Kidney (tissue), 14 donors: ENCODE measurements around the gene PDGFD. TPM values are rescaled to one million over a fixed set of nuclear protein-coding genes. Genes with fewer than 3 reads are reported as not detected.

Experiments
- DNase-seq, 5 donors: peaks; one replicate each; pipeline ENCODE4 v3.0.0-alpha.2; 2013 to 2020
- FAIRE-seq: peaks from 2 replicates; lab custom pipeline; 2012; peaks lifted over from hg19 to GRCh38; lab: Jason Lieb, UNC
- H3K27ac ChIP-seq, 2 donors: one replicate each; pipeline ENCODE4 v1.7.0; 2013; ENCODE audit warnings: low read depth in 2 of 2, low read length in 2 of 2, inconsistent platforms in 1 of 2
- H3K27me3 ChIP-seq: one replicate; pipeline ENCODE4 v1.7.1; 2013; ENCODE audit warnings: low read length, inconsistent platforms; ENCODE audit not compliant: control insufficient read depth, insufficient read depth
- H3K36me3 ChIP-seq, 3 donors: one replicate each; pipeline versions ENCODE4 v1.7.0 to v1.7.1; 2013; ENCODE audit warnings: low read length in 3 of 3, control low read depth in 1 of 3, inconsistent platforms in 1 of 3; ENCODE audit not compliant: insufficient read depth in 3 of 3, control insufficient read depth in 2 of 3
- H3K4me1 ChIP-seq, 3 donors: one replicate each; pipeline versions ENCODE4 v1.7.0 to v1.7.1; 2013; ENCODE audit warnings: low read length in 3 of 3, inconsistent platforms in 1 of 3, low read depth in 1 of 3; ENCODE audit not compliant: control insufficient read depth in 2 of 3, insufficient read depth in 2 of 3
- H3K4me3 ChIP-seq, 3 donors: one replicate each; pipeline versions ENCODE4 v1.7.0 to v1.8.1; 2013; ENCODE audit warnings: low read length in 3 of 3, control low read depth in 1 of 3, inconsistent platforms in 1 of 3
- H3K9ac ChIP-seq, 3 donors: one replicate each; pipeline versions ENCODE4 v1.7.0 to v1.7.1; 2013; ENCODE audit warnings: low read length in 3 of 3, control low read depth in 1 of 3, inconsistent platforms in 1 of 3
- H3K9me3 ChIP-seq, 3 donors: one replicate each; pipeline versions ENCODE4 v1.7.0 to v1.7.1; 2013; ENCODE audit warnings: low read length in 3 of 3, control low read depth in 1 of 3, inconsistent platforms in 1 of 3; ENCODE audit not compliant: control insufficient read depth in 2 of 3, insufficient read depth in 1 of 3
- CTCF ChIP-seq: IDR thresholded peaks from 3 replicates; pipeline ENCODE4 v1.5.1; 2012; ENCODE audit warnings: mild to moderate bottlenecking, moderate library complexity, borderline replicate concordance; ENCODE audit not compliant: insufficient read depth; ENCODE audit errors: extremely low read depth
- intact Hi-C: fragments of 100-400 bp; cut with DNase I; formaldehyde crosslinking; loops from one replicate; pipeline ENCODE4 v1.11.1; 2022
- polyA plus RNA-seq: library from polyadenylated mRNA; stranded (reverse); fragments of 350-450 nt; fragmentation: Illumina TruSeq; extraction: RNeasy Lipid Tissue Mini Kit (QIAGEN cat#74804); gene quantifications from one replicate; pipeline ENCODE4 v1.2.3, GENCODE V29; 2014; ENCODE audit warnings: low read depth, low replicate concordance; ENCODE audit not compliant: insufficient read depth
- total RNA-seq: library from RNA; stranded (reverse); fragmentation: NEBNext Ultra II Directional; extraction: Animal tissue kit (Norgen Biotek cat#: 25700); gene quantifications from one replicate; pipeline ENCODE4 v1.2.1, GENCODE V29; 2021
- donor health status: control.
- donor health status: control.
- donor health status: control.
- donor health status: control.
- donor health status: control.
- donor health status: DM: yes; HTN: yes; CAD: no.
- donor health status: Normal renal cell carcinoma (clear cell type).

The PDGFD gene
- total and polyA plus RNA-seq, 2 donors from 2014 or later: 5.3 to 12.2 TPM

GRCh38 chr11:104163100-104164027 is 583 bp downstream of the PDGFD start:
- TF ChIP-seq CTCF: no peak
- Histone ChIP-seq H3K36me3 (no peaks in the 10 kb centered on the region), H3K4me1 (peaks cover 0 to 3% (median 0%) of the 10 kb centered on the region in 3 donors), H3K27me3 (no peaks in the 10 kb centered on the region), H3K9me3 (no peaks in the 10 kb centered on the region), H3K27ac (no peak overlapping the region), H3K9ac (peak overlapping the region in 1 of 3 donors; percentile 68), H3K4me3 (peak overlapping the region; percentile 69 to 74 (median 74))
- no peak for FAIRE-seq
- DNase-seq: peak in 4 of 5 donors; percentile 51 to 71 (median 65)
- intact Hi-C loops: no loop called here

- intact Hi-C loops: no loop called here
- no peak for TF ChIP-seq CTCF
- H3K4me1 ChIP-seq: peaks cover 0 to 3% (median 0%) of the 10 kb centered on the region in 3 donors
- FAIRE-seq (no peak), DNase-seq (no peak)
- no peak overlapping the region for H3K27ac ChIP-seq
- H3K4me3 ChIP-seq: no peak overlapping the region
- no peaks in the 10 kb centered on the region for H3K9me3 ChIP-seq
- H3K27me3 ChIP-seq: no peaks in the 10 kb centered on the region
- no peaks in the 10 kb centered on the region for H3K36me3 ChIP-seq
- H3K9ac ChIP-seq: no peak overlapping the region
Measured at GRCh38 chr11:104161751-104162450, 2.0 kb downstream of the PDGFD start.

- FAIRE-seq (no peak), DNase-seq (no peak)
- Histone ChIP-seq H3K9me3 (no peaks in the 10 kb centered on the region), H3K27me3 (no peaks in the 10 kb centered on the region), H3K36me3 (no peaks in the 10 kb centered on the region), H3K4me3 (no peak overlapping the region), H3K27ac (no peak overlapping the region), H3K4me1 (peaks cover 0 to 3% (median 0%) of the 10 kb centered on the region in 3 donors), H3K9ac (no peak overlapping the region)
- intact Hi-C loops: loop anchor here (10.0 kb wide), 1 partner anchor 475 kb away; no protein-coding TSS in a partner anchor
- TF ChIP-seq CTCF: no peak
Measured at GRCh38 chr11:104159356-104159755, 4.6 kb downstream of the PDGFD start.
